22Rv1 (cell line): ENCODE measurements around the gene MTERF2.

Experiments used
- H3K27ac ChIP-seq: fragments of 450-650 bp; 2 replicates; pipeline ENCODE4 v1.5.1; 2017
- CTCF ChIP-seq: fragments of 450-650 bp; IDR thresholded peaks from 2 replicates; pipeline ENCODE4 v1.5.1; 2017; ENCODE audit warnings: mild to moderate bottlenecking
- ZFX ChIP-seq: fragments of 450-650 bp; IDR thresholded peaks from 2 replicates; pipeline ENCODE4 v1.6.1; 2017; ENCODE audit warnings: antibody characterized with exemption, borderline replicate concordance

Gene MTERF2

GRCh38 chr12:106962286-106962685, 24.7 kb downstream of the MTERF2 start:
- no peak for TF ChIP-seq CTCF
- no peak for TF ChIP-seq ZFX
- no peak overlapping the region for H3K27ac ChIP-seq

- TF ChIP-seq ZFX (no peak), CTCF (no peak)
- no peak overlapping the region for H3K27ac ChIP-seq
Measured at GRCh38 chr12:106960443-106960842, 26.5 kb downstream of the MTERF2 start.

DNA sequence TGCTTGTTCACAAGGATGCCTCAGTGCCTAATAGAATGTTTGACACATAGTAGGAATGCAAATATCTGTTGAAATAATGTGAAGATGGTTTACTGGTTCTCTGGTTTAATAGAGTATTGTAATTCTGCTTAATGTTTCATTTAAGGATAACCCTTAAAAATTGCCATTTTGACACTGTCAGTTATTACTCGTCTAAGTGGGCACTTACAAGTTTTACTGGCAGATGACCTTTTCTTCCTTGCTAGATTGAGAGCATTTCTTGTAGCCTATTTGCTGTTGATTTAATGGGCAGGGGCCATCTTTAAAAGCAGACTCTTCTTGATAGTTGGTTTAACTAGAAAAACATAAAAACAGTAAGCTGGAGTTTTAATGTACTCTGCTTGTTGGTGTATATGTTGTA, 29.4 kb downstream of the MTERF2 start:
- H3K27ac ChIP-seq: no peak overlapping the region
- TF ChIP-seq CTCF: no peak
- no peak for TF ChIP-seq ZFX

GRCh38 chr12:106956048-106956578, 30.8 kb downstream of the MTERF2 start:
- TF ChIP-seq CTCF: no peak; the same call in none of the 2 replicates
- TF ChIP-seq ZFX: no peak
- peak overlapping the region; percentile 56 for H3K27ac ChIP-seq

GRCh38 chr12:106955377-106956047, 31.4 kb downstream of the MTERF2 start, which contains the start of gene TMEM263:
Gene TMEM263, plus strand, starts transcription at chr12:106955907. Its CDS starts 11,210 bp downstream, at chr12:106967117.
- TF ChIP-seq ZFX (no peak), CTCF (no peak)
- H3K27ac ChIP-seq: peak within 1 kb of the TSS; percentile 56

GRCh38 chr12:106954462-106955376, 32.2 kb downstream of the MTERF2 start:
- TF ChIP-seq ZFX: no peak
- TF ChIP-seq CTCF: no peak
- H3K27ac ChIP-seq: 0 out of 2 replicates have a peak overlapping the region, but pooled peaks have one; percentile 56
